AG08396 (cell line): ENCODE results near the gene TSPAN3.
A peak's percentile ranks its signal among the peaks of the same experiment; 100 is the strongest.

Experiments
- DNase-seq: peaks from one replicate; pipeline ENCODE4 v3.0.0; 2012; ENCODE audit warnings: low spot score, mixed read lengths

TSPAN3 gene

GRCh38 chr15:77009646-77010311 lies 61.1 kb downstream of the TSPAN3 start:
- peak; percentile 53 for DNase-seq

DNA sequence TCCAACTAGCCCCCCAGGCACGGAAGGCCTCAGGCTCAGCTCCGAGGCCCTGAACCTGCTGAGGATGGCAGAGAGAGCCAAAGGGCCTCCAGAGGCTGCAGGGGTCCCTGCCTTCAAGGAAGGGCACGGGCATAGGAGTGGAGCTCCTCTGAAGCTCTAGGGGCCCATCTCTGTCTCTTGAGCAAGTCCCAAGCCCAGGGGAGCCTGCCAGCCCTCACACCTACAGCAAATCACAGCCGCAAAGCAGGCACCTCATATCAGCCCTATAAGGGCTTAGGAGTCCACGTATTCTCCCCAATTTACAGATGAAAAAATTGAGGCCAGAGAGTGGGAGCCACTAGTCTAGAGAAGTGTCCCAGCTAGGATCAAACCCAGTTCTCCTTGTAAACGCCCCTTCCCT lies 61.7 kb downstream of the TSPAN3 start:
- DNase-seq = no peak

DNA sequence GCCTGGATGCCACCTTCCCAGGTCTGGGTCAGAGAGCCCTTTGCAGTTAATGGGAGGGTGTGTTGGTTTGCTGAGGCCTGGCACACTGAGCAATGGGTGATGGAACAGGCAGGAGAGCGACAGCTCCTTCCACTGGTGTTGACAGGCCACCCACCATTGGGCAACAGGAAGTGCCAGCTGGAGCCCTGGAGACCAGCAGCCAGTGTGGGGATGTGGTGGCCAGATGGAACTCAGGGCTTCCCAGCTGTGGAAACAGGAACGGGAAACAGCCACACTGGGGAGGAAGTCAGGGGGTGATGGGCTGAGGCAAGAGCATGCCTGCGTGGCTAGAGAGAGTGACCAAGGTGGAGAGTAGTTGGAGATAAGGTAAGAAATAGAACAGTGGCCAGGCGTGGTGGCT lies 66.7 kb downstream of the TSPAN3 start:
- DNase-seq = no peak

GRCh38 chr15:77002954-77003912 lies 67.7 kb downstream of the TSPAN3 start:
- no peak for DNase-seq

GRCh38 chr15:77002436-77002835 lies 68.5 kb downstream of the TSPAN3 start:
- DNase-seq = no peak

DNA sequence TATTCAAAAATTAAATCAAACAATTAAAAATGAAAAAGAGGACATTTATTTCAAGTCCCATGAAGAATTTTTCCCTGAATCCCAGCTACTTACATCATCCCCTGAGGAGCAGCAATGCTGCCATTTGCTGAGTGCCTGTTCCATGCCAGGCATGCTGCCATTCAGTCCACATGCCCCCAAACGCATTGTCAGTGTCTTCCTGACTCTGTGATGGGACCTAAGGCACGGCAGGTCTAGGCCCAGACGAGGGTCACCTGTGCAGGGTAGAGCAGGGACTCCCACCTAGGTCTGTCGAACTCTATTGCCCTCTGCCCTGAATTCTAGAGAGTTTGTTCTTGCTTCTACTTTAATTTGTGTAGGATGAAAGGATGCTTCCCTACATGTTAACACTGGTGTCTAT lies 68.9 kb downstream of the TSPAN3 start:
- no peak for DNase-seq

- no peak for DNase-seq
Observed at GRCh38 chr15:77001351-77001750, 69.6 kb downstream of the TSPAN3 start.

DNA sequence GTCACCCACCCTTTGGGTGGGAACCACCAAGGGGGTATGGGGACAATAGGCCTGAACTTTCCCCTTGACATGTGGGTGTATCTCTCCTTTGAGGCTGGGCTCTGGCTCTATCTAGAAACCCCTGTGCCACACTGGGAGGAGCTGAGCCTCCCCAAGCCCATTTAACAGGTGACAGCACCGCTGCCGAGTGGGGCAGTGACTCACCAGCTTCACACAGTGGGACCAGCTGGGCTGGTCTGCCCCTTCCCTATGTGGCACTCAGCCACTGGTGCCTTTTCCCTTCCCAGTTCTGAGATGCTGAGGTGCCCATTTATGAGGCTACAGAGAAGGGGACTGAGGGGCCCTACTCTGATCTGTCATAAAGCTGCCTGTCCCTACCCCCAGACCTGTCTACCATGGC lies 70.9 kb downstream of the TSPAN3 start:
- no peak for DNase-seq

DNA sequence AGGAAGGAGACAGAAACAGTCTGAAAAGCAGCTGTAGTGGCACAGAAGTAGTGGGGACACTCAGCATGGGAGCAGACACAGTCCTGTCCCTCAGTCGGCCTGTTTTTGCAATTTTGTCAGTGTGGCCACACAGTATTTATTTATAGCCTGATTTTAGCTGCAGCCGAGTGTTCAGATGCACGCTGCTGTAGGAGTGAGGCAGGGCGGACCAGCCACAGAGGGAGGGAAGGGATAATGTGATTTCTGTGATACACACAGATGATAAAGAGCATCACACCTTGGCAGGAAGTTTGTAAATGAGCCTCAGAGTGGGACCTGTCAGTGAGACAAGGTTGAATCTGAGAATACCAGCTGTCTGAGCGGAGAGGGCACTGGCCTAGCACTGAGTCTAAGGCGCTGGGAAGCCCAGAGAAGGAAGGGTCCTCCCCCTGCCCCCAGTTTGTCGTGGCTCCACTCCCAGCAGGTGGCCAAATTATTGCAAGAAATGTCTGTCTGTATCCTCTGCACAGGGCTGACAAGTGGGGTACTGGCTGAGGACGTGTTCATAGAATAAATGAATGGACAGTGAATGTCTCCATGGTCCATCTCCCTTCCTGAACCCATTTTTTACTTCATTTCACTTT lies 72.1 kb downstream of the TSPAN3 start:
- DNase-seq = no peak

DNA sequence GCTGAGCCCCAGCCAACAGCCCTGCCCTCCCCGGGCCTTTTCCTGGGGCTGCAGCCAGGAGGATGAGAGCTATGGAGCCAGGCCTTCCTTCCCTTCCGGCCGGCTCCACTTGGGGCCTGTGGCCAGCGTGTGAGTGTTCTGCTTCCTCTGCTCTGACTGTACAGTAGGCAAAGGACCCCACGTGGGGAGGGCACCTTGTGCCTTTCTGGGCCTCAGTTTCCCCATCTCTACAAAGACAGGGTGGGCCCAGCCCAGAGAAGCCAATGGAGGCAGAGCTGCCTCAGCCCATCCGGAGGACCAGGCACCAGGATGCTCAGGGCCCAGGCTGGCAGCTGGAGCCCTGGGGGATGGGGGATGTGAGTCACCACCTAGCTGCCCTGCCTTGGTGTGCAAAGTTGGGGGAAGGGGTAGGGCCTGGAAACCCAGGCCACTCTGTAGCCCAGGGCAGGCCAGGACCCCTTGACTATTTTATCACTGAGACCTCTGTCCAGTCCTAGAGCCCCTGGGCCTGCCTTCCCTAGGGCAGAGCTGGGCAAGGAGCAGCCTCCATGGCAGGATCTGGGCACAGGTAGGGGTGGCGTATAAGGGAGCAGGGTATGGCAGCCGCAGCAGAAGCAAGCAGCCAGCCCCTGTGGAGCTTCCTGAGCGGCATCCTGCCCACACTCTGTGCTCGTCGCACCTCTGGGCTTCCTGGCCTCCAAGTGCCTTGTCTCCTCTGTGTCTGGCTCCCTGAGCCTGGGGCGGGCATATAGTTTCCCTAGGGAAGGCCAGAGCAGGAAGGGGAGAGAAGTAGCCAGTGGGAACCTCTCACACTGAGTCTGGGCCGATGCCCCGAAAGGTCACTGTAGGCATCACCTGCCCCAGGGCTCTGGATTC lies 74.1 kb downstream of the TSPAN3 start:
- peak; percentile 67 for DNase-seq

DNA sequence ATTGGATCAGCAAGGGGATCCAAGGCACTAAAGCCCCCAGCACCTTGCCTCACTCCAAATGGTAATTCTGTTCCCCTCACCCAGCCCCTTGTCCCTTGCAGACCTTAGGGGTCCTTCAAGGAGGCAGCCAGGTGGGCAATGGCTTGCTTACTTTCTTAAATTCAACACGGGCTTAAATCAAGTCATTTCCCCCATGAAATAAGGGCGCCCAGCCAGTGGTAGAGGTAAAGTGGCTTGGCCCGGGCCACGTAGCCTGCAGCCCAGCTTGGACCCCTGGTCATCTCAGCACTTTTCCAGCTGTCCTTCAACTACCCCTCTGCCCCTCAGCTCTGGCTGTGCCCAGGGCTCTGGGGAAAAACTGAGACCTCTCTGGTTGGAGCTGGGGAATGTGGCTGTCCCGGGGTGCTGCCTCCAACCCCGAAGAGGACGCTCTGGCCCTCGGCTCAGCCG lies 74.8 kb downstream of the TSPAN3 start:
- no peak for DNase-seq

DNA sequence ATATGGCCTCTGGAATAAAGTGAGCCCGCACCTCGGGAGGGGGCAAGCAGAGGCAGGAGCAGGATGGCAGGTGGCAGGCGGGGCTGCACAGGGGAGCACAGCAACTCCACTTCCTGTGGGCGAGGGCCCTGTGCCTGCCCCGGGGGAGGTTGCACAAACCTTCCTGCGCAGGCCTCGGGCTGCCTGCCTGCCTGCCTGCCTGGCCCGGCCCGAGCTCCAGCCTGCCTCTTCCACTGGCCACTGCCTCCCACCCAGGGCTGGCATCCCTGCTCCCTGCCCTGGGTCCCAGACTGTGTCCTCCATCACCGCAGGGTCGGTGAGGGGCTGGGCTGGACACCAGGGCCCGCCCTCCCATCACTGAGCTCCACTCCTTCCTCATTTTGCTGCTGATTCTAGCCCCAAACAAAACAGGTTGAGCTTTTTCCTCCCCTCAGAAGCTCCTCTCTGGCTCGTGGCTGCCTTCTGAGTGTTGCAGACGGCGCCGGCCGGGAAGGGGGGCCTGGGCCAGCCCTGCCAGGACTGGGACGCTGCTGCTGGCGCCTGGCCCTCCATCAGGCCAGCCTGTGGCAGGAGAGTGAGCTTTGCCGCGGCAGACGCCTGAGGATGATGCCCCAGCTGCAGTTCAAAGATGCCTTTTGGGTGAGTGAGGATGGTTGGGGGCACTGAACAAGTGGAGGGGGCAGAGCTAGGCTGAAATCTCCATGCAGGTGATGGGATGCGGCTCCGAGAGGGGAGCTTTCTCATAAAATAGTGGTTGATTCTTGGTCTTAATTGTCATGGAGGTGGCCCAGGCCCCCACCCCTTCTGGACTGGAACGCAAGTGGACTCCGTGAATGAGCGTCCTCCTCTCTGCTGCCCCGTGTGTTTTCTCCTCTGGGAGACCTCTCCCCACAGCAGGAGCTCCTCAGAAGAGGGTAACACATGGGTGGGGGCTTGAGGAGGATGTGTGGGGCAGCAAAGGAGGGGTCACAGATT lies 75.7 kb downstream of the TSPAN3 start, which contains the start of gene PSTPIP1:
Gene PSTPIP1 (plus strand): TSS at position 156 of the 975 bp plus-strand sequence. CDS start 448 bp downstream, at position 604.
- peak; percentile 65 for DNase-seq

DNA sequence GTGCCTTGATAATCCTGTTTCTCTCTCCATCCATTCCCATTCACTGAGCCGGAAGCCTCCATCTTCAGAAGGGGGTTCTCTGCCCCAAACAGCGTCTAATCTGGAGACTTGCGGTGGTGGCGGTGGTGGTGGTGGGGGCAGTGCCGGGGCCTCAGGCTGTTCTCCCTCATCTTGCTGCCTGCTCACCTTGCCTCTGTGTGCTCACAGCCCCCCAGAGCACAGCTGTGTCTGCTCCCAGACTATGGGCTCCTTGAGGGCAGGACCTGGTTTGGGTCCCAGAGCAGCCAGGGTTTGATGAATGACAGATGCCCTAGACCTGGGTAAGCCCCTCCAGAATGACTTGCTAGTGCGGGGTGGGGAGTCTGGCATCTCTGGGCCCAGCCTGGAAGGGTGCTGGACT lies 76.4 kb downstream of the TSPAN3 start:
- no peak for DNase-seq

DNA sequence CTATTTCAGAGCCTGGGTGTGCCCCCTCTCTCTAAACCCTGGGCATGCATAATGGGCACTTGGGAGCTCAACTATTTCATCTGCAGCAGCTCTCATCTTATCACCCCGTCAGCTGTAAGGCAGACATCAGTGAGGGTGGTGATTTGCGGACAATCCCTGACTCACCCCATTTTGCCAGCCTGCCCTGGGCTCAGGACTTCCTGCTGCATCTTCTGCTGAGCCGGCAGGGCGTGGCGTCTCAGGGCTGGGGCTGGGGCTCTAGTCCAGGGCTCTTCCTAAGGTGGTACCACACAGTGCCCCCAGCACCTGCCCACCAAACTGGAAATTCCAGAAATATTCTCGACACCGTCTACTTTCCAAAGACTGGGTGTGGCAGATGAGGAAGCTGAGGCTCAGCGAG lies 76.9 kb downstream of the TSPAN3 start:
- no peak for DNase-seq

DNA sequence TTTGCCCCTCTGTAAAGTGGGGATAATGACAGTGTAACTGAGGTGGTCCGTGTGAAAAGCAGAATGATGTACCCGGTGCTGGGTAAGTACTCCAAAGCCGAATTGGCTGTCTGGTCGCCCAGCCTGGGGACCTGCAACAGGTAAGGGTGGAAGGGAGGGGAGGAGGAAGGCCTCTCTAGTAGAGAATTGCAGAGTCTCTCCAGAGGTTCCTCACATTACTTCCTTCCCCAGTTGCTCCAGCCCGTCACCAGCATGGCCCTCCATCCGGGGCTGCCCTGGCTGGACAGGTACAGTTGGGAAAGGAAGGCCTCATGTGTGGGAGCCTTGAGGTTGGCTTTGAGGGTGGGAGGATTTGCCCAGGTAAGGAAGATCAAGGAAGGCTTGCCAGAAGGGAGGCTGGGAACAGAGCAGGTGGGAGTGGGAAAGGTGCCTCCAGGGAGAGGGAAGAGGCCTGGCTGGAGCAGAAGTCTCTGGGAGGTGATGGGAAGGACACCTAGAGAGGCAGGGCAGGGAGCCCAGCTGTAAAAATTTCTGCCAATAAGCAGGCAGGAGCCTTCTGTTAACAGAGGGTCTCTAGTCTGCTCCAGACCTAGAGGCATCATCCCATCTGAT lies 77.7 kb downstream of the TSPAN3 start:
- DNase-seq = no peak

DNA sequence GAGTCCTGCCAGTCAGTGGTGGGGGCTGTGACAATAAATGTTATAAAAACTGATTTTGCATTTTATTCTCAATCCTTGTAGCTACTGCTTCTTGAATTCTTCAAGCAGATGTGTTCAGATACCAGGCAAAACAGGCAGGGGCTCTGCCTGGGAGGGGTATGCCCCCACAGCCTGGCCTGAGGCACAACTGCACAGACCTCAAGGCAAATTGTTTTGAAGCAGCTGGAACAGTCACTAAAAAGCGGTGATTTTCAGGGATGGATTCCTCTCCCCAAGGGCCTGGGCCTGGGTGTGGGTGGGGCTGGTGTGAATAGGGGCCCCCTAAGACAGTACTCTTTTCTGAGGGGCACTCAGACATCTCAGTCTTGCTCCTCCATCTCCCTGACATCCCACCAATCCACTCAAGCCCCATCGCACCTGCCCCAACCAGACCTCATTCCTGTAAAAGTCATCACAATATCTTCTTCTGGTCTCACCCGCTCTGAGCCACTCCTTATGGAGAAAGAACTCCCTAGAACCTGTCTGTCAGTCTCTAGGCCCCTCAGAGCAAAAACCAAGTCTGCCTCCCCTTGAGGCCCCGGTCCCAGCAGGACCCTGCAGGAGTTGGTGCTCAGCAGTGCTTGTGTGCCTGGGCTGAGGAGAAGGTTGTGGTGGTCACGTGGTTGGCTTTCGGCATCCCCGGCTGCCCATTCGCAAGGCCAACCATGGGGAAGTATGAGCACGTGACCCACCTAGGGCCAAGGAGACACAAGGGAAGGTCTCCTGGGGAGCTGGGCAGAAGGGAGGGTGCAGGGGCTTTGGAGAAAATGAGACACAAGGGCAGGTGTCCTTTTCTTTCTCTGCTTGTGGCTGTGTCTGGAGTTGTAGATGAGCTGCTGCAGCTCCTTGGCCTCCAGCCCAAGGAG lies 78.9 kb downstream of the TSPAN3 start:
- DNase-seq = no peak
